Esophagus mucosa (tissue), 1 donor: ENCODE measurements around the gene SHLD3. TPM values are rescaled to one million over a fixed set of nuclear protein-coding genes. Genes with fewer than 3 reads are reported as not detected.

Experiments used
- total RNA-seq: library from RNA; stranded (reverse); gene quantifications from one replicate; pipeline ENCODE4 v1.2.4, GENCODE V29; 2023
- donor health status: DM: yes; HTN: yes; CAD: no.

The SHLD3 gene
- total RNA-seq, 1 donor from 2014 or later: 1.5 TPM

Other genes starting within 250 kb of the SHLD3 start
- gene ADAMTS6, start 143.1 kb upstream of the SHLD3 start, total RNA-seq: 1.2 TPM
- 9.3 TPM for gene CENPK, start 61.9 kb upstream of the SHLD3 start, total RNA-seq
- 16.6 TPM for gene PPWD1, start 61.7 kb upstream of the SHLD3 start, total RNA-seq
- 4.8 TPM for gene TRIM23, start 694 bp upstream of the SHLD3 start, total RNA-seq
- gene TRAPPC13, start within 50 bp of the SHLD3 start, total RNA-seq: 18.9 TPM
- gene SGTB, start 97.1 kb downstream of the SHLD3 start, total RNA-seq: 1.9 TPM
- gene NLN, start 97.2 kb downstream of the SHLD3 start, total RNA-seq: 16.0 TPM